Panc1 (cell line): ENCODE measurements around the gene HTRA3. TPM values are rescaled to one million over a fixed set of nuclear protein-coding genes. Genes with fewer than 3 reads are reported as not detected.

Experiments used
- ATAC-seq: fragments of 200-7000 bp; cut with Tn5 transposase; 2 replicates; pipeline ENCODE4 v1.9.1; 2020; ENCODE audit warnings: mild to moderate bottlenecking, moderate library complexity
- BruUV-seq: library from RNA; stranded (reverse); fragments of 400-500 nt; replicated peaks from 2 replicates; lab custom pipeline; 2021; lab: Mats Ljungman, UMichigan
- CTCF ChIA-PET: fragments of 300-600 bp; sonication (Branson Sonifier 250); formaldehyde crosslinking; loops from one replicate; lab custom pipeline; 2022; ENCODE audit warnings: antibody characterized with exemption; lab: Charles Lee
- POLR2A ChIA-PET: fragments of 300-600 bp; sonication (Branson Sonifier 250); formaldehyde crosslinking; loops from one replicate; lab custom pipeline; 2022; ENCODE audit warnings: antibody characterized with exemption; lab: Charles Lee
- DNase-seq: peaks from one replicate; pipeline ENCODE4 v3.0.0-alpha.2; 2010; ENCODE audit warnings: low read depth, low spot score
- H3K27ac ChIP-seq: 2 replicates; pipeline ENCODE4 v1.5.1; 2011; ENCODE audit warnings: mild to moderate bottlenecking, low read length, inconsistent platforms
- H3K27me3 ChIP-seq: fragments of 200-500 bp; sonication (Bioruptor generic); 2 replicates; pipeline ENCODE4 v1.6.0; 2014; ENCODE audit warnings: low read length, inconsistent platforms; ENCODE audit not compliant: control insufficient read depth, insufficient read depth
- H3K36me3 ChIP-seq: fragments of 200-500 bp; sonication (Bioruptor generic); 2 replicates; pipeline ENCODE4 v1.5.1; 2014; ENCODE audit warnings: inconsistent platforms, mild to moderate bottlenecking, low read length, moderate library complexity; ENCODE audit not compliant: control insufficient read depth, insufficient read depth
- H3K4me1 ChIP-seq: 2 replicates; pipeline ENCODE4 v1.5.1; 2011; ENCODE audit warnings: inconsistent platforms, mild to moderate bottlenecking, low read length, moderate library complexity; ENCODE audit not compliant: control insufficient read depth, insufficient read depth
- H3K4me3 ChIP-seq, 2 experiments: 2 replicates each; pipeline ENCODE4 v1.5.1; 2011 to 2012; ENCODE audit warnings: low read depth in 2 of 2, low read length in 2 of 2, mild to moderate bottlenecking in 2 of 2, inconsistent platforms in 1 of 2, moderate library complexity in 1 of 2
- H3K9me3 ChIP-seq: fragments of 200-500 bp; sonication (Bioruptor generic); 2 replicates; pipeline ENCODE4 v1.5.1; 2014; ENCODE audit warnings: low read depth, mild to moderate bottlenecking, inconsistent platforms, low read length, moderate library complexity; ENCODE audit not compliant: control insufficient read depth, insufficient read depth
- CTCF ChIP-seq: fragments of 450-650 bp; IDR thresholded peaks from 2 replicates; pipeline ENCODE4 v1.5.1; 2017; ENCODE audit warnings: mild to moderate bottlenecking
- POLR2AphosphoS5 ChIP-seq: IDR thresholded peaks from 2 replicates; pipeline ENCODE4 v1.6.1; 2012; ENCODE audit warnings: mild to moderate bottlenecking, low read depth, low read length, moderate library complexity
- REST ChIP-seq, 2 experiments: IDR thresholded peaks; 2 replicates each; pipeline ENCODE4 v1.6.1; 2011 to 2012; ENCODE audit warnings: low read depth in 2 of 2, control low read depth in 1 of 2, low read length in 1 of 2, mild to moderate bottlenecking in 1 of 2, moderate library complexity in 1 of 2; ENCODE audit not compliant: insufficient read depth in 1 of 2
- SIN3A ChIP-seq: IDR thresholded peaks from 2 replicates; pipeline ENCODE4 v1.6.1; 2012; ENCODE audit warnings: low read depth, mild to moderate bottlenecking, low read length, moderate library complexity, borderline replicate concordance; ENCODE audit not compliant: insufficient read depth
- TCF7L2 ChIP-seq: IDR thresholded peaks from 2 replicates; pipeline ENCODE4 v1.6.1; 2011; ENCODE audit warnings: mild to moderate bottlenecking, low read depth, low read length, inconsistent platforms
- in situ Hi-C: cut with HindIII; loops from 2 replicates; pipeline ENCODE4 v1.10.0; 2016; ENCODE audit warnings: low sequenced_read_pairs, low pct_unique_long_range_greater_than_20kb
- intact Hi-C: fragments of 100-400 bp; cut with micrococcal nuclease; formaldehyde crosslinking; loops from one replicate; pipeline ENCODE4 v1.10.0; 2022; ENCODE audit not compliant: unreplicated experiment
- total RNA-seq: library from RNA; stranded (reverse); gene quantifications from one replicate; pipeline ENCODE4 v1.2.1, GENCODE V29; 2021; ENCODE audit not compliant: unreplicated experiment

The HTRA3 gene
- total RNA-seq, 1 experiment from 2014 or later = 0.98 TPM

- Histone ChIP-seq H3K4me1 (peaks cover 4% of the 10 kb centered on the region; the same call in 1 of the 2 replicates), H3K4me3 (no peak overlapping the region), H3K27ac (no peak overlapping the region), H3K9me3 (no peaks in the 10 kb centered on the region), H3K27me3 (no peaks in the 10 kb centered on the region), H3K36me3 (no peaks in the 10 kb centered on the region)
- POLR2A ChIA-PET = no interaction called here
- no peak for TF ChIP-seq CTCF
- no peak for TF ChIP-seq SIN3A
- no peak for TF ChIP-seq TCF7L2
- no peak for TF ChIP-seq POLR2AphosphoS5
- ATAC-seq (no peak), DNase-seq (no peak)
- intact Hi-C loops (no loop called here), in situ Hi-C loops (no loop called here)
- CTCF ChIA-PET = no interaction called here
- BruUV-seq = no TSS peak
Measured at GRCh38 chr4:8282134-8282641, 12.6 kb downstream of the HTRA3 start.

- ChIA-PET CTCF (no interaction called here), POLR2A (no interaction called here)
- no peak for DNase-seq
- ATAC-seq = no peak
- intact Hi-C loops = no loop called here
- Histone ChIP-seq H3K9me3 (no peaks in the 10 kb centered on the region), H3K4me1 (peaks cover 4% of the 10 kb centered on the region; the same call in 1 of the 2 replicates), H3K4me3 (no peak overlapping the region), H3K27ac (no peak overlapping the region), H3K27me3 (no peaks in the 10 kb centered on the region), H3K36me3 (no peaks in the 10 kb centered on the region)
- in situ Hi-C loops = no loop called here
- no peak for TF ChIP-seq TCF7L2
- no peak for TF ChIP-seq REST (IDR thresholded peaks at IDR 0.05; ENCODE audit: insufficient read depth in 1 of 2, low read depth in 2 of 2, low read length in 1 of 2)
- TF ChIP-seq CTCF = no peak
- TF ChIP-seq SIN3A = no peak
- no peak for TF ChIP-seq POLR2AphosphoS5
- no TSS peak for BruUV-seq
Measured at GRCh38 chr4:8282742-8283141, 13.2 kb downstream of the HTRA3 start.
